ENCODE measurements around the gene IER5L.
A peak's percentile ranks its signal among the peaks of the same experiment; 100 is the strongest.

IER5L gene

GRCh38 chr9:129160712-129161533 lies 17.1 kb downstream of the IER5L start:
- DNase-seq (ENCODE audit: low read depth), result no peak

- no peak for DNase-seq (ENCODE audit: low read depth)
Observed at GRCh38 chr9:129156163-129156562, 21.9 kb downstream of the IER5L start.

- DNase-seq (ENCODE audit: low read depth), result no peak
Observed at GRCh38 chr9:129154866-129155477, 23.1 kb downstream of the IER5L start.

- no peak for DNase-seq (ENCODE audit: low read depth)
Observed at GRCh38 chr9:129151469-129151868, 26.6 kb downstream of the IER5L start.

- DNase-seq (ENCODE audit: low read depth), result no peak
Observed at GRCh38 chr9:129150672-129151211, 27.3 kb downstream of the IER5L start.

- DNase-seq (ENCODE audit: low read depth), result no peak
Observed at GRCh38 chr9:129150122-129150521, 27.9 kb downstream of the IER5L start.

- DNase-seq (ENCODE audit: low read depth), result no peak
Observed at GRCh38 chr9:129149442-129149841, 28.6 kb downstream of the IER5L start.

- no peak for DNase-seq (ENCODE audit: low read depth)
Observed at GRCh38 chr9:129148463-129149204, 29.4 kb downstream of the IER5L start.

- DNase-seq (ENCODE audit: low read depth), result no peak
Observed at GRCh38 chr9:129146441-129146941, 31.6 kb downstream of the IER5L start.

- no peak for DNase-seq (ENCODE audit: low read depth)
Observed at GRCh38 chr9:129145841-129146292, 32.2 kb downstream of the IER5L start.

- no peak for DNase-seq (ENCODE audit: low read depth)
Observed at GRCh38 chr9:129145316-129145715, 32.7 kb downstream of the IER5L start.

GRCh38 chr9:129143031-129143927 lies 34.8 kb downstream of the IER5L start:
- peak; percentile 68 for DNase-seq (ENCODE audit: low read depth)

GRCh38 chr9:129142138-129142935 lies 35.7 kb downstream of the IER5L start:
- no peak for DNase-seq (ENCODE audit: low read depth)

- no peak for DNase-seq (ENCODE audit: low read depth)
Observed at GRCh38 chr9:129141066-129142041, 36.7 kb downstream of the IER5L start.

GRCh38 chr9:129140397-129141065 lies 37.5 kb downstream of the IER5L start:
- no peak for DNase-seq (ENCODE audit: low read depth)

- peak; percentile 99 for DNase-seq (ENCODE audit: low read depth)
Observed at GRCh38 chr9:129139993-129140396, 38.1 kb downstream of the IER5L start.

- peak; percentile 68 for DNase-seq (ENCODE audit: low read depth)
Observed at GRCh38 chr9:129139233-129139992, 38.6 kb downstream of the IER5L start.

All from HS-5 (cell line).